HG02759 (cell line): Measurements from ENCODE around the gene USP2.
"Not testable (repeated sequence)": the region's sequence is repeated elsewhere in the genome, so short reads cannot be mapped to it uniquely, and the experiment has no call there.

ENCODE experiments used
- ATAC-seq: cut with Tn5 transposase; IDR thresholded peaks from one replicate; pipeline ENCODE4 v1.9.1; 2021; ENCODE audit warnings: mild to moderate bottlenecking, moderate library complexity; ENCODE audit not compliant: unreplicated experiment

USP2 gene

GRCh38 chr11:119414734-119415133 is 33.2 kb upstream of the USP2 start:
- ATAC-seq: no peak

- ATAC-seq: no peak
Observed at GRCh38 chr11:119414321-119414720, 32.8 kb upstream of the USP2 start.

- no peak for ATAC-seq
Observed at GRCh38 chr11:119412072-119412471, 30.6 kb upstream of the USP2 start.

- no peak for ATAC-seq
Observed at GRCh38 chr11:119410501-119410900, 29.0 kb upstream of the USP2 start.

- no peak for ATAC-seq
Observed at GRCh38 chr11:119409731-119410130, 28.2 kb upstream of the USP2 start.

- ATAC-seq: no peak
Observed at GRCh38 chr11:119406005-119406404, 24.5 kb upstream of the USP2 start.

- ATAC-seq: not testable (repeated sequence)
Observed at GRCh38 chr11:119405448-119405847, 24.0 kb upstream of the USP2 start.

GRCh38 chr11:119404872-119405271 is 23.4 kb upstream of the USP2 start:
- no peak for ATAC-seq

- ATAC-seq: no peak
Observed at GRCh38 chr11:119403021-119403420, 21.5 kb upstream of the USP2 start.

GRCh38 chr11:119402470-119402869 is 21.0 kb upstream of the USP2 start:
- no peak for ATAC-seq

- no peak for ATAC-seq
Observed at GRCh38 chr11:119400860-119401259, 19.4 kb upstream of the USP2 start.

GRCh38 chr11:119397740-119398139 is 16.2 kb upstream of the USP2 start:
- no peak for ATAC-seq

- no peak for ATAC-seq
Observed at GRCh38 chr11:119396835-119397234, 15.3 kb upstream of the USP2 start.

- no peak for ATAC-seq
Observed at GRCh38 chr11:119391275-119391674, 9.8 kb upstream of the USP2 start.

- no peak for ATAC-seq
Observed at GRCh38 chr11:119389611-119390254, 8.2 kb upstream of the USP2 start.

GRCh38 chr11:119388103-119388502 is 6.6 kb upstream of the USP2 start:
- no peak for ATAC-seq

- no peak for ATAC-seq
Observed at GRCh38 chr11:119384332-119384731, 2.8 kb upstream of the USP2 start.

GRCh38 chr11:119382513-119382912 is 1.0 kb upstream of the USP2 start:
- ATAC-seq: not testable (repeated sequence)

GRCh38 chr11:119382101-119382500 is 611 bp upstream of the USP2 start:
- ATAC-seq: no peak

- ATAC-seq: no peak
Observed at GRCh38 chr11:119380827-119381180, 686 bp downstream of the USP2 start.

- no peak for ATAC-seq
Observed at GRCh38 chr11:119380160-119380826, 1.2 kb downstream of the USP2 start.

- no peak for ATAC-seq
Observed at GRCh38 chr11:119378851-119379465, 2.5 kb downstream of the USP2 start.
